ENCODE data around the gene CFAP410.
"Not testable (repeated sequence)": the region's sequence is repeated elsewhere in the genome, so short reads cannot be mapped to it uniquely, and the experiment has no call there.

CFAP410 gene

GRCh38 chr21:44296916-44297315 is 42.3 kb downstream of the CFAP410 start:
- no peak for DNase-seq

GRCh38 chr21:44296103-44296519 is 43.1 kb downstream of the CFAP410 start:
- no peak for DNase-seq

GRCh38 chr21:44295646-44296045 is 43.5 kb downstream of the CFAP410 start:
- DNase-seq: no peak

GRCh38 chr21:44295163-44295573 is 44.0 kb downstream of the CFAP410 start:
- no peak for DNase-seq

- DNase-seq: no peak
Measured at GRCh38 chr21:44294391-44295162, 44.6 kb downstream of the CFAP410 start.

- DNase-seq: no peak
Measured at GRCh38 chr21:44293551-44294231, 45.5 kb downstream of the CFAP410 start.

GRCh38 chr21:44292812-44293195 is 46.4 kb downstream of the CFAP410 start:
- no peak for DNase-seq

- DNase-seq: no peak
Measured at GRCh38 chr21:44291936-44292811, 47.0 kb downstream of the CFAP410 start.

GRCh38 chr21:44291078-44291935 is 47.9 kb downstream of the CFAP410 start:
- DNase-seq: no peak

- DNase-seq: no peak
Measured at GRCh38 chr21:44290327-44291077, 48.7 kb downstream of the CFAP410 start.

- no peak for DNase-seq
Measured at GRCh38 chr21:44289381-44290010, 49.7 kb downstream of the CFAP410 start.

- DNase-seq: no peak
Measured at GRCh38 chr21:44288251-44289110, 50.7 kb downstream of the CFAP410 start.

GRCh38 chr21:44286716-44287632 is 52.2 kb downstream of the CFAP410 start:
- DNase-seq: no peak

GRCh38 chr21:44286086-44286715 is 53.0 kb downstream of the CFAP410 start:
- DNase-seq: no peak

GRCh38 chr21:44285138-44285992 is 53.8 kb downstream of the CFAP410 start, which contains the start of gene AIRE:
Gene AIRE (plus strand): TSS chr21:44285876. CDS start chr21:44286007, 131 bp downstream.
- no peak for DNase-seq

- no peak for DNase-seq
Measured at GRCh38 chr21:44283948-44284347, 55.2 kb downstream of the CFAP410 start.

GRCh38 chr21:44283211-44283785 is 55.9 kb downstream of the CFAP410 start:
- not testable (repeated sequence) for DNase-seq
